Measurements from ENCODE around the gene MEIOC. TPM values are rescaled to one million over a fixed set of nuclear protein-coding genes. Genes with fewer than 3 reads are reported as not detected.

The MEIOC gene
- total and polyA plus RNA-seq, 9 of the 15 experiments (the other 6 are each of a cell fraction or from before 2014, with no cell fraction given), result 0.04 to 0.23 (median 0.06) TPM; not detected in 5

DNA sequence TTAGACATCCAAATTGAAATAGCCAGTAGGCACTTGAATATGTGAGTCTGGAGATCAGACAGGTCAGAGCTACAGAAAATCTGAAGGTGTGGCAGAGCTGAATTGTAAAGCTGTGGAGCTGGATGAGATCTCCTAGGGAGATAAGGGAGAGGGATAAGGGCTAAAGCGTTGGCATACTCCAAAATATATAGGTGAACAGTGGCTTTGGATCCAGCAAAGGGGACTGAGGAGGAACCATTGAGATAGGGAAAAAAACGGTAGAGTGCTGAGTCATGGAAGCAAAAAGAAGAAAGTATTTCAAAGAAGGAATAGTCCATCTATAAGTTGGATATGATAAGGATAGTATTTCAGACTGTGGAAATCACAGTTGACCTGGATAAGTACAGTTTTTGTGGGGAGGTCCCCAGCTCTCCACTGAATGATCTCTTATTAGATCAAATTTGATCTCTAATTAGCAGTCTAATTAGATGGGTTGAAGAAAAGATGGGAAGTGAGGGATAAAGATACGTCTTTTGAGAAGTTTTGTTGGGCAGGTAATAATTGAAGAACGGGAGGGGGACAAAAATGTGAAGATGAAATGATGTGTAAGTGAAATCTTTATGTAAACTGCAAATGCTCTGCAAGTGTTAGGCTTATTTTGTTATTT lies 51.6 kb downstream of the MEIOC start (continued):
- TF ChIP-seq ZNF318 (IDR thresholded peaks at IDR 0.05; ENCODE audit: borderline replicate concordance in 1 of 2, low read depth in 1 of 2), result no peak
- TF ChIP-seq, protein P1, sequence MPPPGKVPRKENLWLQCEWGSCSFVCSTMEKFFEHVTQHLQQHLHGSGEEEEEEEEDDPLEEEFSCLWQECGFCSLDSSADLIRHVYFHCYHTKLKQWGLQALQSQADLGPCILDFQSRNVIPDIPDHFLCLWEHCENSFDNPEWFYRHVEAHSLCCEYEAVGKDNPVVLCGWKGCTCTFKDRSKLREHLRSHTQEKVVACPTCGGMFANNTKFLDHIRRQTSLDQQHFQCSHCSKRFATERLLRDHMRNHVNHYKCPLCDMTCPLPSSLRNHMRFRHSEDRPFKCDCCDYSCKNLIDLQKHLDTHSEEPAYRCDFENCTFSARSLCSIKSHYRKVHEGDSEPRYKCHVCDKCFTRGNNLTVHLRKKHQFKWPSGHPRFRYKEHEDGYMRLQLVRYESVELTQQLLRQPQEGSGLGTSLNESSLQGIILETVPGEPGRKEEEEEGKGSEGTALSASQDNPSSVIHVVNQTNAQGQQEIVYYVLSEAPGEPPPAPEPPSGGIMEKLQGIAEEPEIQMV (tag; conservative IDR thresholded peaks at IDR 0.05; ENCODE audit: low read depth), result no peak
- TF ChIP-seq, protein P2, sequence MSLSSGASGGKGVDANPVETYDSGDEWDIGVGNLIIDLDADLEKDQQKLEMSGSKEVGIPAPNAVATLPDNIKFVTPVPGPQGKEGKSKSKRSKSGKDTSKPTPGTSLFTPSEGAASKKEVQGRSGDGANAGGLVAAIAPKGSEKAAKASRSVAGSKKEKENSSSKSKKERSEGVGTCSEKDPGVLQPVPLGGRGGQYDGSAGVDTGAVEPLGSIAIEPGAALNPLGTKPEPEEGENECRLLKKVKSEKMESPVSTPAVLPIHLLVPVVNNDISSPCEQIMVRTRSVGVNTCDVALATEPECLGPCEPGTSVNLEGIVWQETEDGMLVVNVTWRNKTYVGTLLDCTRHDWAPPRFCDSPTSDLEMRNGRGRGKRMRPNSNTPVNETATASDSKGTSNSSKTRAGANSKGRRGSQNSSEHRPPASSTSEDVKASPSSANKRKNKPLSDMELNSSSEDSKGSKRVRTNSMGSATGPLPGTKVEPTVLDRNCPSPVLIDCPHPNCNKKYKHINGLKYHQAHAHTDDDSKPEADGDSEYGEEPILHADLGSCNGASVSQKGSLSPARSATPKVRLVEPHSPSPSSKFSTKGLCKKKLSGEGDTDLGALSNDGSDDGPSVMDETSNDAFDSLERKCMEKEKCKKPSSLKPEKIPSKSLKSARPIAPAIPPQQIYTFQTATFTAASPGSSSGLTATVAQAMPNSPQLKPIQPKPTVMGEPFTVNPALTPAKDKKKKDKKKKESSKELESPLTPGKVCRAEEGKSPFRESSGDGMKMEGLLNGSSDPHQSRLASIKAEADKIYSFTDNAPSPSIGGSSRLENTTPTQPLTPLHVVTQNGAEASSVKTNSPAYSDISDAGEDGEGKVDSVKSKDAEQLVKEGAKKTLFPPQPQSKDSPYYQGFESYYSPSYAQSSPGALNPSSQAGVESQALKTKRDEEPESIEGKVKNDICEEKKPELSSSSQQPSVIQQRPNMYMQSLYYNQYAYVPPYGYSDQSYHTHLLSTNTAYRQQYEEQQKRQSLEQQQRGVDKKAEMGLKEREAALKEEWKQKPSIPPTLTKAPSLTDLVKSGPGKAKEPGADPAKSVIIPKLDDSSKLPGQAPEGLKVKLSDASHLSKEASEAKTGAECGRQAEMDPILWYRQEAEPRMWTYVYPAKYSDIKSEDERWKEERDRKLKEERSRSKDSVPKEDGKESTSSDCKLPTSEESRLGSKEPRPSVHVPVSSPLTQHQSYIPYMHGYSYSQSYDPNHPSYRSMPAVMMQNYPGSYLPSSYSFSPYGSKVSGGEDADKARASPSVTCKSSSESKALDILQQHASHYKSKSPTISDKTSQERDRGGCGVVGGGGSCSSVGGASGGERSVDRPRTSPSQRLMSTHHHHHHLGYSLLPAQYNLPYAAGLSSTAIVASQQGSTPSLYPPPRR (CRISPR knock-in tag; IDR thresholded peaks at IDR 0.05; ENCODE audit: borderline replicate concordance), result no peak
- peak; percentile 68; the same call in 1 of the 2 replicates for TF ChIP-seq THRAP3 (IDR thresholded peaks at IDR 0.05; ENCODE audit: borderline replicate concordance)
- TF ChIP-seq CBFA2T3 (IDR thresholded peaks at IDR 0.05), result 0 out of 2 replicates have a peak, but pooled peaks have one; percentile 21
- TF ChIP-seq MBD2 (IDR thresholded peaks at IDR 0.05; ENCODE audit: borderline replicate concordance, low read depth), result no peak
- no peak for TF ChIP-seq MED1 (CRISPR knock-in tag; IDR thresholded peaks at IDR 0.05; ENCODE audit: borderline replicate concordance)
- TF ChIP-seq NFE2L1 (tag; IDR thresholded peaks at IDR 0.05; ENCODE audit: borderline replicate concordance, low read depth), result peak; percentile 91
- TF ChIP-seq ZNF277 (CRISPR knock-in tag; IDR thresholded peaks at IDR 0.05; ENCODE audit: borderline replicate concordance), result no peak
- no peak for TF ChIP-seq SREBF2 (CRISPR knock-in tag; IDR thresholded peaks at IDR 0.05)

All from K562 (cell line).